ENCODE data around the gene ARHGEF37.

ARHGEF37 gene

DNA sequence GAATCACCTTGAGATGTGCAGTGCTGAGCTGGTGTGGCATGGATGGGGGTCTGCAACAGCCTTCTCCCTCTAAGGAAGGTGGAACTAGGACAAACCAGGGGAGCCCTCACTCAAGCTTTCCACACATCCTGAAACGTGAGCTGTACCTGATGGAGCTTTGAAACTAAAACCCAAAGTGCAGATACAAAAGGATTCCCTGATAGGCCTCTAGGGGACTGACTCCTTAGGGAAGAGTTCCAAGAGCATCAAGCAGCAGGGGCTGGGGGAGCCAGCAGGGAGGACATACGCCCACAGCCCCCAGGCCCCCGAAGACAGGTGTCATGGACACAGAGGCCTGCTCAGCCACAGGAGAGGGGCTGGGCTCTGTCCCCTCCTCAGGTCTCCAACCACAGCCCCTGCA lies 17.7 kb downstream of the ARHGEF37 start:
- H3K4me3 ChIP-seq (ENCODE audit: low read depth in 1 of 2, low read length in 2 of 2) = no peak overlapping the region
- H3K9me3 ChIP-seq (ENCODE audit: control insufficient read depth in 1 of 2, low read length in 2 of 2) = no peaks in the 10 kb centered on the region
- H3K36me3 ChIP-seq (ENCODE audit: control insufficient read depth in 1 of 2, insufficient read depth in 2 of 2, low read length in 2 of 2) = peaks cover 6 to 16% of the 10 kb centered on the region in 2 donors
- peaks cover under 1 to 5% of the 10 kb centered on the region in 2 donors for H3K4me1 ChIP-seq (ENCODE audit: control insufficient read depth in 1 of 2, insufficient read depth in 2 of 2, low read length in 2 of 2)
- H3K9ac ChIP-seq (ENCODE audit: low read depth in 1 of 2, low read length in 2 of 2) = no peak overlapping the region
- H3K27ac ChIP-seq (ENCODE audit: low read depth, low read length) = no peak overlapping the region
- no peaks in the 10 kb centered on the region for H3K27me3 ChIP-seq (ENCODE audit: control insufficient read depth in 1 of 2, insufficient read depth in 2 of 2, low read length in 2 of 2)

DNA sequence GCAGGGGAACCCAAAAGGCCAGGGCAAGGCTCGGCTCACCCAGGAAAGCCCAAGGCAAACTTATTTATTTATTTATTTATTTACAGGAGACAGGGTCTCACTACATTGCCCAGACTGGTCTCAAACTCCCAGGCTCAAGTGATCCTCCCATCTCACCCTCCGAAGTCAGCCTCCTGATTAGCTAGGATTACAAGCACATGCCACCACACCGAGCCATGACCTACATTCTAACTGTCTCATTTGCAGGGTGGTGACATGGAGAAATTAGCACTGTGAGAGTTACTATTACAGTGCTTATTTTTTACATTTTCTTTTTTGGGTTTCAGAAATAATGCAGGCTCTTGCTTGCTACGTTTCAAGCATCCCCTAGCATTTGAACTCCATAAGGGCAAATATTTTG lies 18.1 kb downstream of the ARHGEF37 start:
- Histone ChIP-seq H3K4me3 (ENCODE audit: low read depth in 1 of 2, low read length in 2 of 2) (no peak overlapping the region), H3K27ac (ENCODE audit: low read depth, low read length) (no peak overlapping the region), H3K9me3 (ENCODE audit: control insufficient read depth in 1 of 2, low read length in 2 of 2) (no peaks in the 10 kb centered on the region), H3K4me1 (ENCODE audit: control insufficient read depth in 1 of 2, insufficient read depth in 2 of 2, low read length in 2 of 2) (peaks cover 4 to 7% of the 10 kb centered on the region in 2 donors), H3K36me3 (ENCODE audit: control insufficient read depth in 1 of 2, insufficient read depth in 2 of 2, low read length in 2 of 2) (peaks cover 6 to 16% of the 10 kb centered on the region in 2 donors), H3K27me3 (ENCODE audit: control insufficient read depth in 1 of 2, insufficient read depth in 2 of 2, low read length in 2 of 2) (no peaks in the 10 kb centered on the region), H3K9ac (ENCODE audit: low read depth in 1 of 2, low read length in 2 of 2) (no peak overlapping the region)

DNA sequence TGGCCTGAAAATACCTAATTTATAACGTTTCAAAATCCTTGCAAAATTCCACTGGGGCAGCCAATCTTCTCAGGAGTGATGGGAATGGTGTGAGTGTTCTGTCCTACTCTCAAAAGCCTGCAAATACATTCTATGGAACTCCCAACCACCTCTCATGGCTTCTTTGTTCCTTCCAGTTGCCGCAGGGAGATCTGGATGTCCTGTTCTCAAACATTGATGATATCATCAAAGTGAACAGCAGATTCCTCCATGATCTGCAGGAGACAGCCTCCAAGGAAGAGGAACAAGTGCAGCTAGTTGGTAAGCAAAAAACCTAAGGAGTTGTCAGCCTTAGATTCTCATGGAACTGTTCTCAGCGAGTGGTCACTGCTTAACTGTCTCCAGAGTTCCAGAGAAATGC lies 19.6 kb downstream of the ARHGEF37 start:
- no peaks in the 10 kb centered on the region for H3K27me3 ChIP-seq (ENCODE audit: control insufficient read depth in 1 of 2, insufficient read depth in 2 of 2, low read length in 2 of 2)
- peaks cover 13 to 16% of the 10 kb centered on the region in 2 donors for H3K4me1 ChIP-seq (ENCODE audit: control insufficient read depth in 1 of 2, insufficient read depth in 2 of 2, low read length in 2 of 2)
- no peaks in the 10 kb centered on the region for H3K9me3 ChIP-seq (ENCODE audit: control insufficient read depth in 1 of 2, low read length in 2 of 2)
- H3K27ac ChIP-seq (ENCODE audit: low read depth, low read length) = no peak overlapping the region
- H3K4me3 ChIP-seq (ENCODE audit: low read depth in 1 of 2, low read length in 2 of 2) = no peak overlapping the region
- H3K36me3 ChIP-seq (ENCODE audit: control insufficient read depth in 1 of 2, insufficient read depth in 2 of 2, low read length in 2 of 2) = peaks cover 6 to 16% of the 10 kb centered on the region in 2 donors
- H3K9ac ChIP-seq (ENCODE audit: low read depth in 1 of 2, low read length in 2 of 2) = no peak overlapping the region

DNA sequence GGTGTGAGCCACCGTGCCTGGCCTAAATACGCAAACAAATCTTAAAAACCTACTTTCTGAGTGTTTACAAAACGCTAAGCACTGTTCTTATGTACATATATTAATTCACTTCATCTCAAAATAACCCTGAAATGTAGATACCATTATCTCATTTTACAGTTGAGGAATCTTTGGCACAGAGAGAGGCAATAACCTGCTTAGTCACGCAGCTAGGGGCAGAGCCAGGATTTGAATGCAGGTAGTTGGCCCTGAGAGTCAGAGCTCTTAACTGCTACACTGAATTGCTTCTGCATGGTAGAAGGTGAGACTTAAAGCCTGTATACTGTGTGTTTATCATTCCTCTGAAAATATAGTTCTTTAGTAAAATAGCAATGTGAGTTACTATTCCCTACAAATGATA lies 21.9 kb downstream of the ARHGEF37 start:
- H3K36me3 ChIP-seq (ENCODE audit: control insufficient read depth in 1 of 2, insufficient read depth in 2 of 2, low read length in 2 of 2) = peaks cover 6 to 12% of the 10 kb centered on the region in 2 donors
- no peak overlapping the region for H3K4me3 ChIP-seq (ENCODE audit: low read depth in 1 of 2, low read length in 2 of 2)
- peaks cover 21 to 24% of the 10 kb centered on the region in 2 donors for H3K4me1 ChIP-seq (ENCODE audit: control insufficient read depth in 1 of 2, insufficient read depth in 2 of 2, low read length in 2 of 2)
- no peak overlapping the region for H3K9ac ChIP-seq (ENCODE audit: low read depth in 1 of 2, low read length in 2 of 2)
- no peaks in the 10 kb centered on the region for H3K27me3 ChIP-seq (ENCODE audit: control insufficient read depth in 1 of 2, insufficient read depth in 2 of 2, low read length in 2 of 2)
- H3K9me3 ChIP-seq (ENCODE audit: control insufficient read depth in 1 of 2, low read length in 2 of 2) = no peaks in the 10 kb centered on the region
- H3K27ac ChIP-seq (ENCODE audit: low read depth, low read length) = no peak overlapping the region

DNA sequence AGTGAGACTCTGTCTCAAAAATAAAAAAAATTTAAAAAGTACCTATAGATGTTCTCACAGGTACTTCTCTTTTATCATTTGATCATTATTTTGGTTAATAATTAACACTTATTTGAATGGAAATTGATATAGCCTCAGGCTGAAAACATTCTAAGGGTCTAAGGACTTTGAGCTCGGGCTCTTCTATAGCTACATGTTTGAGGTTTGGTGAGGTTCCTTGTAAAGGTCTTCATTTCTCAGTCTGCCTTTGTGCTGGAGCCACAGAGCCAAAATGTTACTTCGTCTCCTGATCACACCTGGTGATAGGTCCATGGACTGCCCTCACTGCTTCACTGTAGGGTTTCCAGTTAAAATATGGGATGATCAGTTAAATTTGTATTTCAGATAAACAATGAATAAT lies 22.6 kb downstream of the ARHGEF37 start:
- Histone ChIP-seq H3K9ac (ENCODE audit: low read depth in 1 of 2, low read length in 2 of 2) (no peak overlapping the region), H3K9me3 (ENCODE audit: control insufficient read depth in 1 of 2, low read length in 2 of 2) (no peaks in the 10 kb centered on the region), H3K4me3 (ENCODE audit: low read depth in 1 of 2, low read length in 2 of 2) (no peak overlapping the region), H3K4me1 (ENCODE audit: control insufficient read depth in 1 of 2, insufficient read depth in 2 of 2, low read length in 2 of 2) (peaks cover 24 to 28% of the 10 kb centered on the region in 2 donors), H3K27ac (ENCODE audit: low read depth, low read length) (no peak overlapping the region), H3K36me3 (ENCODE audit: control insufficient read depth in 1 of 2, insufficient read depth in 2 of 2, low read length in 2 of 2) (peaks cover 6 to 10% of the 10 kb centered on the region in 2 donors), H3K27me3 (ENCODE audit: control insufficient read depth in 1 of 2, insufficient read depth in 2 of 2, low read length in 2 of 2) (no peaks in the 10 kb centered on the region)

DNA sequence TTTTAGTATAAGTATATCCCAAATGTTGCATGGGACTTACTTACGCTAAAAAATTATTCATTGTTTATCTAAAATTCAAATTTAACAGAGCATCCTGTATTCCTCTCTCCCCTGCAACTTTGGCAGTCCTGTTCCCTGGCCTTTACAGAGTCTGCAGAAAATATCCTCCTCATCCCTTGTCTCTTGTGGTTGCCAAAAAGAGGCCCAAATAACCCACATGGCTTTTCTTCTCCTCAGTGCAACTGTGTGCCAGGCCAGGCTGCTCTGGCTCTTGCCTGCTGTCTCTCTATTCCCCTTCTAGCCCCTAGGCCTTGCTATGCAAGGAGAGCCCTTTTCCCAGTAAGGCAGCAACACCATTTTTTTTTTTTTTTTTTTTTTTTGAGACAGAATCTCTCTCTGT lies 23.0 kb downstream of the ARHGEF37 start:
- Histone ChIP-seq H3K9me3 (ENCODE audit: control insufficient read depth in 1 of 2, low read length in 2 of 2) (no peaks in the 10 kb centered on the region), H3K27me3 (ENCODE audit: control insufficient read depth in 1 of 2, insufficient read depth in 2 of 2, low read length in 2 of 2) (no peaks in the 10 kb centered on the region), H3K9ac (ENCODE audit: low read depth in 1 of 2, low read length in 2 of 2) (no peak overlapping the region), H3K27ac (ENCODE audit: low read depth, low read length) (no peak overlapping the region), H3K4me3 (ENCODE audit: low read depth in 1 of 2, low read length in 2 of 2) (no peak overlapping the region), H3K36me3 (ENCODE audit: control insufficient read depth in 1 of 2, insufficient read depth in 2 of 2, low read length in 2 of 2) (peaks cover 7 to 11% of the 10 kb centered on the region in 2 donors), H3K4me1 (ENCODE audit: control insufficient read depth in 1 of 2, insufficient read depth in 2 of 2, low read length in 2 of 2) (peaks cover 24 to 28% of the 10 kb centered on the region in 2 donors)

DNA sequence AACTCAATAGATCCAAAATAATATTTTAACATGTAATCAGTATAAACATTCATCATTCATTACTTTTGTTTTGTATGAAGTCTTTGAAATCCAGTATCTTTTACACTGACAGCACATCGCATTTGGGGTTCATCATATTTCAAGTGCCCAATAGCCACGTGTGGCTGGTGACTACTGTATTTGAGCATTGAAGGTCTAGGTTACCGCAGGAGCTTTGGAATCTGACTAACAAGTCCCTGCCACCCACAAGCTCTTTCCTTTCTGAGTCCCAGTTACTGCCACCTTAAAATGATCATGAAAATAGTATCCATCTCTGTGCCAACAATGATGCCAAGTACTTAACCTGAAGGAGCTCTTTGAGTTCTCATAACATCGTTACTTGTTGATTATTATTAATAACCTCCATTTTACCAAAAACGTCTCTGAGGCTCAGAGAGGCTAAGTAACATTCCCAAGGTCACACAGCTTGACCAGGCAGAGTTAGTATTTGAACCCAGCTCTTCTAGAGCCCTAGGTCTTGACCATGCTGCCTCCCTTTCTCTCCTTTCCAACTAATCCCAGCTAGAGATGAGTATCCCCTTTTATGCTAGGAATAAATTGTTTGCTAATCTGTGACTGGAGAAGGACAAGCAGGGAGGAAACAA lies 24.2 kb downstream of the ARHGEF37 start:
- H3K4me3 ChIP-seq (ENCODE audit: low read depth in 1 of 2, low read length in 2 of 2) = no peak overlapping the region
- peaks cover 25 to 28% of the 10 kb centered on the region in 2 donors for H3K4me1 ChIP-seq (ENCODE audit: control insufficient read depth in 1 of 2, insufficient read depth in 2 of 2, low read length in 2 of 2)
- no peak overlapping the region for H3K27ac ChIP-seq (ENCODE audit: low read depth, low read length)
- no peaks in the 10 kb centered on the region for H3K27me3 ChIP-seq (ENCODE audit: control insufficient read depth in 1 of 2, insufficient read depth in 2 of 2, low read length in 2 of 2)
- peaks cover 16 to 19% of the 10 kb centered on the region in 2 donors for H3K36me3 ChIP-seq (ENCODE audit: control insufficient read depth in 1 of 2, insufficient read depth in 2 of 2, low read length in 2 of 2)
- H3K9me3 ChIP-seq (ENCODE audit: control insufficient read depth in 1 of 2, low read length in 2 of 2) = peaks cover 0 to 4% of the 10 kb centered on the region in 2 donors
- H3K9ac ChIP-seq (ENCODE audit: low read depth in 1 of 2, low read length in 2 of 2) = no peak overlapping the region

DNA sequence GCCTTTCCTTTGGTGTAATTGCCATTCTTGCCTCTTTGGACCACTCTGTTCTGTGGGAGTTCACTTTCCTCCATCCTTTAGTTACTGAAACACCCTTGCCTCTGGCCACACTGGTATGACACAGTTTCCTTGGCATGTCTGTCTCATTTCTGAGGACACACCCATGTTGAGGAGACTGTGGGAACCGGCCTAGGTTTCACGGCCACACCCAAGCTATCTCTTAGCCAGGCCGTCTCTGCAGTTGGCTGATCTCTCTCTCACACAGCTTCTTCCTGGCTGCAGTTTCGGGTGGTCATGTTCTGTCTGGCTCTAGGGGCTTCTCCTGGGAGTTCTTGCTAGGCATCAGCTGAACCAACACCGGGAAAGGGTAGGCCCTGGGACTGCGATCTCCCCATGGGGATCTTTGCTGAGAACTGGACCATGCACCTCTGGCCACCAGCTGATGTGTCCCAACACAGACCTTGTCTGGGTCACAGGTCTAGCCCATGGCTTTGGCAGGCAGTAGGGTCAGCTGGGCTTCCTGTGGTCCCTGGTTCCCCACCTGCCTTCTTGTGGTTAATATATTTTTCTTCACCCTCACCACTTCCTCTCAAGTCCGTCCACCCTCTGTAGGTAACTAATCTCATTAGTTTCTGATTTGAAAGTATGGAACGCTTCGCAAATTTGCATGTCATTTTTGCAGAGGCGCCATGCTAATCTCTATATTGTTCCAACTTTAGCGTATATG lies 24.9 kb downstream of the ARHGEF37 start:
- no peak overlapping the region for H3K27ac ChIP-seq (ENCODE audit: low read depth, low read length)
- peaks cover 32 to 35% of the 10 kb centered on the region in 2 donors for H3K4me1 ChIP-seq (ENCODE audit: control insufficient read depth in 1 of 2, insufficient read depth in 2 of 2, low read length in 2 of 2)
- no peaks in the 10 kb centered on the region for H3K27me3 ChIP-seq (ENCODE audit: control insufficient read depth in 1 of 2, insufficient read depth in 2 of 2, low read length in 2 of 2)
- H3K9me3 ChIP-seq (ENCODE audit: control insufficient read depth in 1 of 2, low read length in 2 of 2) = peaks cover 0 to 4% of the 10 kb centered on the region in 2 donors
- no peak overlapping the region for H3K9ac ChIP-seq (ENCODE audit: low read depth in 1 of 2, low read length in 2 of 2)
- H3K36me3 ChIP-seq (ENCODE audit: control insufficient read depth in 1 of 2, insufficient read depth in 2 of 2, low read length in 2 of 2) = peaks cover 15 to 17% of the 10 kb centered on the region in 2 donors
- H3K4me3 ChIP-seq (ENCODE audit: low read depth in 1 of 2, low read length in 2 of 2) = peak overlapping the region in 1 of 2 donors; percentile 2

DNA sequence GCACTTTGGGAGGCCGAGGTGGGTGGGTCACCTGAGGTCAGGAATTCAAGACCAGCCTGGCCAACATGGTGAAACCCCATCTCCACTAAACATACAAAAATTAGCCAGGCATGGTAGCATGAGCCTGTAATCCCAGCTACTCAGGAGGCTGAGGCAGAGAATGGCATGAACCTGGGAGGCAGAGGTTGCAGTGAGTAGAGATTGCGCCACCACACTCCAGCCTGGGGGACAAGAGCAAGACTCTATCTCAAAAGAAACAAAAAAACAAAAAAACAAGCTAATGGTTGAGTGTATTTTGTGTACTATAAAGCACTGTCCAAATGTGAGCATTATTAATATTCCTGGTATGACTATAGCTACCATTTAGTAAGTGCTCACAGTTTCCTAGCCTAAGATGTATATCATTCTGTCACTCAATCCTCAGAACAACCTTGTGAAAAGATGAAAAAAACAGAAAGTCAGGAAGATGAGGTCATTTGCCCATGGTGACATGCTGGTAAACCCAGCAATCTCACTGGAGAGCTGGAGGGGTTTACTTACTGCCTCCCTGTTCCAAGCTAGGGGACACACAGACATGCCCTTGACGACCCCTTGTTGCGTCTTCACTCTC lies 27.7 kb downstream of the ARHGEF37 start:
- Histone ChIP-seq H3K4me1 (ENCODE audit: control insufficient read depth in 1 of 2, insufficient read depth in 2 of 2, low read length in 2 of 2) (peaks cover 40 to 50% of the 10 kb centered on the region in 2 donors), H3K9ac (ENCODE audit: low read depth in 1 of 2, low read length in 2 of 2) (no peak overlapping the region), H3K36me3 (ENCODE audit: control insufficient read depth in 1 of 2, insufficient read depth in 2 of 2, low read length in 2 of 2) (peaks cover 10 to 13% of the 10 kb centered on the region in 2 donors), H3K27me3 (ENCODE audit: control insufficient read depth in 1 of 2, insufficient read depth in 2 of 2, low read length in 2 of 2) (no peaks in the 10 kb centered on the region), H3K4me3 (ENCODE audit: low read depth in 1 of 2, low read length in 2 of 2) (no peak overlapping the region), H3K27ac (ENCODE audit: low read depth, low read length) (no peak overlapping the region), H3K9me3 (ENCODE audit: control insufficient read depth in 1 of 2, low read length in 2 of 2) (peaks cover 0 to 4% of the 10 kb centered on the region in 2 donors)

DNA sequence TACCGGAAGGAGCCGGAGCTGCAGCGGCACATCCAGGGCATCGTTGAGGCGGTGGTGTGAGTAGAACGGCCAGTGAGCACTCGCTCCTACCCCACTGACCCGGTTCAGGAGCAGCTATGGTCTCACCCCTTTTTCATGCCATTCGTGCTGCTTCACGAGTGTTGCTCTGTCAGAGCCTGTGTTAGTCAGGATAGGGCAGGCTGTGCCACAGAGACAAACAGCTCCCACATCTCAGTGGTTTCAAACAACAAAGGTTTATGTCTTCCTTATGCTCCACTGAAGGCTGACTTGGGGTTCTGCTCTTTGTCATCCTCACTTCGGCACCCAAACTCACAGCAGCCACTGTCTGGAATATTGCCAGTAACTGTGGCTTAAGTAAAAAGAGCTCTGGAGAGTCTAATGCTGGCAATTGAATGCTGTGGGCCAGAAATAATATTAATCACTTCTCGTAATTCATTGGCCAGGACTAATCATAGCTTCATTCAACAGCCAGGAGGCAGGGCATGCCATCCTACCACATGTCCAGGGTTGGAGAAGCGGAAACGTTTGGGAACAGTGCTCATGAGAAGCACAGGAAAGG lies 28.4 kb downstream of the ARHGEF37 start:
- no peak overlapping the region for H3K9ac ChIP-seq (ENCODE audit: low read depth in 1 of 2, low read length in 2 of 2)
- no peaks in the 10 kb centered on the region for H3K27me3 ChIP-seq (ENCODE audit: control insufficient read depth in 1 of 2, insufficient read depth in 2 of 2, low read length in 2 of 2)
- H3K9me3 ChIP-seq (ENCODE audit: control insufficient read depth in 1 of 2, low read length in 2 of 2) = peaks cover 0 to 4% of the 10 kb centered on the region in 2 donors
- peaks cover 35 to 45% of the 10 kb centered on the region in 2 donors for H3K4me1 ChIP-seq (ENCODE audit: control insufficient read depth in 1 of 2, insufficient read depth in 2 of 2, low read length in 2 of 2)
- H3K36me3 ChIP-seq (ENCODE audit: control insufficient read depth in 1 of 2, insufficient read depth in 2 of 2, low read length in 2 of 2) = peaks cover 14% of the 10 kb centered on the region in 2 donors
- no peak overlapping the region for H3K27ac ChIP-seq (ENCODE audit: low read depth, low read length)
- no peak overlapping the region for H3K4me3 ChIP-seq (ENCODE audit: low read depth in 1 of 2, low read length in 2 of 2)
